DLD1 (cell line): ENCODE data around the gene LRBA.
"Not testable (repeated sequence)": the region's sequence is repeated elsewhere in the genome, so short reads cannot be mapped to it uniquely, and the experiment has no call there.

ENCODE experiments used
- in situ Hi-C: cut with HindIII; loops from 2 replicates; pipeline ENCODE4 v1.10.0; 2017; ENCODE audit warnings: low sequenced_read_pairs

LRBA gene

GRCh38 chr4:151014521-151015458 lies at the start of gene LRBA:
TSS of gene LRBA (minus strand) at chr4:151015284. CDS start at chr4:151014642, 642 bp downstream.
- in situ Hi-C loops: no loop called here

DNA sequence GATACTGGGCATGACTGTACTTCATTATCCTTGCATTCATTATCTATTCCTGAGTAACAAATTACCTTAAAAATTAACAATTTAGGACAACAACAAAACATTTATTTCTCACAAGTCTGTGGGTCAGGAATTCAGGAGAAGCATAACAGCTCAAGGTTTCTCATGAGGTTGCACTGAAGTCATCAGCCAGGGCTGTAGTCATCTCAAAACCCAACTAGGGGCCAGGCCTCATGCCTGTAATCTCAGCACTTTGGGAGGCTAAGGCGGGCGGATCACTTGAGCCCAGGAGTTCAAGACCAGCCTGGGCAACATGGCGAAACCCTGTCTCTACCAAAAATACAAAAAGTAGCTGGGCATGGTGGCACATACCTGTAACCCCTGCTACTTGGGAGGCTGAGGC lies 48.1 kb upstream of the LRBA start:
- in situ Hi-C loops: not testable (repeated sequence)

DNA sequence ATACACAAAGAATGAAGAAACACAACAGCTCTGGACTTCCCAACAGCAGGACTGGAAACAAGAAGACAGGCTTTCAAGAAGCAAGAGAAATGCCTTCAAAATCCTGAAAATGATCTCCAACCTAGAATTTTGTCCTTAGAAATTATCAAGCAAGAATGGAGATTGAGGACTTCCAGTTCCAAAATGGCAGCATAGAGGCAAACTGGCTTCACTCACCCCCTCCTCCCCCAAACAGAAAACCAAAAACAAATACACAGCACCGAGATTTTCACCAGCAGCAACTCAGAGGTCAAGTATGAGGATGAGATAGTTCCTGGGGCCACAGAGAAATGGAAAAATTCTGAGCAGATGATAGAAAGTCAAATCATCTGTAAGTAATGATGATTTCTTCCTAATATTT lies 40.5 kb upstream of the LRBA start:
- in situ Hi-C loops: no loop called here

DNA sequence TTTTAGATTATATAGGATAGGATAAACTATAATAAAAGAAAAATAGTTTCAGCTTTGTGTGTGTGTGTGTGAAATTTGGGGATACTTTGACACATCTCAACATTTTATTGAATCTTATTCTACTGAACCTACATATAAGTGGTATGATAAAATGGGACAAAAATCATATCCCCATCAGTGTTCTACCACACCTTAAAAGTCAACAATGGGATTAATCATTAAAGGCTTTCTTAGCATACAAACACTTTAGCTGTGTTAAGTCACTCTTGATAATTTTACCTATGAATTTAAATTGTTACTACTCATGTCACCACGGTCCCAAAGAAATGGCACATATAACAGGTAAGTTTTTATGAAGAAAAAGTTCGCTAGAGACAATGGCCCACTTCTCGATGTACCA lies 37.7 kb upstream of the LRBA start:
- in situ Hi-C loops: no loop called here

GRCh38 chr4:151049430-151049884 lies 34.4 kb upstream of the LRBA start:
- in situ Hi-C loops: no loop called here

GRCh38 chr4:151048913-151049312 lies 33.8 kb upstream of the LRBA start:
- in situ Hi-C loops: no loop called here

DNA sequence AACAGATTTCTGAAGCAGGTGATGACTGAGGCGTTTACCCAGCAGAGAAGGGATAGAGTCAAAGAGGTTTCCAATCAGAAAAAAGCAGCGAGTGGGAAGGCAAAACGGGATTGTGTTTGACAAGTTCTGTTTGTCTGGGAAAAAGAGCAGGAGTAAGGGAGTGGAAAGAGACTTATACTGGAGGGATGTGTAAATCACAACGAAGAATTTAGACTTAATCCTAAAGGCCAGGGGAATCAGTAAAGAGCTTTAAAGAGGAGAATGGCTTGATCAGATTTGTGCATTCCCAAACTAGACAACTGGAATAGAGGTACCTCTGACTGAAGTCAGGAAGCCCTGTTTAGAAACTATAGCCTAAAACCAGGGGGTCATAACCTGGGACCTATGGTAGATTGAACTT lies 31.5 kb upstream of the LRBA start:
- in situ Hi-C loops: no loop called here

- in situ Hi-C loops: no loop called here
Measured at GRCh38 chr4:151045907-151046306, 30.8 kb upstream of the LRBA start.

- in situ Hi-C loops: no loop called here
Measured at GRCh38 chr4:151043803-151044515, 28.9 kb upstream of the LRBA start.

GRCh38 chr4:151039733-151040132 lies 24.6 kb upstream of the LRBA start:
- in situ Hi-C loops: no loop called here

- in situ Hi-C loops: no loop called here
Measured at GRCh38 chr4:151038452-151039157, 23.5 kb upstream of the LRBA start.

GRCh38 chr4:151035911-151036310 lies 20.8 kb upstream of the LRBA start:
- in situ Hi-C loops: no loop called here

DNA sequence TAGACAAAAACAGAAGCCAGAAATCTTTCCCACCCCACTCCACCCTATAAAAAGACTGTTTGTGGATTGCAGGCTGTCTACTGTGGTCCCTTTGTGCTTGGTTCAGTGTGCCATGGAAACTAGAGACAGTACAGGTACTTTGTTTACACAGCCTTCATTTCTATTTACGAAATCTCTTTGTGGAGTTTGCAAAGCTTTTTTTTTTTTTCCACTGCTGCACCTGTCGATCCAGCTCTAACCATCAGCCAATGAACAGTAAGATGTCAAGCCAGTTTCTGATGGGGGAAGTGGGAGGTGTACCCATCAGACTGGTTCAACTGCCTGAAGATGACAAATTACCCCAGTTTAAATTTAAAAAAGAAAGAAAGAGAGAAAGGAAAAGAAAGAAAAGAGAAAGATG lies 20.2 kb upstream of the LRBA start:
- in situ Hi-C loops: no loop called here

DNA sequence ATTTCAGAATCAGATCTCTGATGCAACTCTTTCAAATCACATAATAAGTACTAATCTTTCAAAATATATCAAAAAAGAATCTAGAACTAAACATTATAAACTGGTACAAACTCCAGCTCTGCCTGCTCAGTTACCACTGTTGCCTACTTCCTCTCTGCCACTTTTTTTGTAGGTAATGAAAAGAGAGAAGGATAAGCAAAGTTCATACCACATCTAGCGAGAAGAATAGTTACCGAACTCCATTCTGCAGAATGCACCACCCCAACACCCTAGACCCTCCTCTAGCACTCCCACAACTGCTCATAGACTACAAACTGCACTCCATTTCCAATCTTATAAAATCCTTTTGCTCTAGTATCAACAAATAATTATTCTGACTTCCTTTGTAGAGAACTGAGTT lies 19.7 kb upstream of the LRBA start:
- in situ Hi-C loops: no loop called here

GRCh38 chr4:151031831-151032605 lies 16.9 kb upstream of the LRBA start:
- in situ Hi-C loops: no loop called here

GRCh38 chr4:151029537-151029936 lies 14.5 kb upstream of the LRBA start:
- in situ Hi-C loops: no loop called here

- in situ Hi-C loops: not testable (repeated sequence)
Measured at GRCh38 chr4:151029006-151029405, 13.9 kb upstream of the LRBA start.

GRCh38 chr4:151025759-151026158 lies 10.7 kb upstream of the LRBA start:
- in situ Hi-C loops: no loop called here

GRCh38 chr4:151022586-151022985 lies 7.5 kb upstream of the LRBA start:
- in situ Hi-C loops: no loop called here

DNA sequence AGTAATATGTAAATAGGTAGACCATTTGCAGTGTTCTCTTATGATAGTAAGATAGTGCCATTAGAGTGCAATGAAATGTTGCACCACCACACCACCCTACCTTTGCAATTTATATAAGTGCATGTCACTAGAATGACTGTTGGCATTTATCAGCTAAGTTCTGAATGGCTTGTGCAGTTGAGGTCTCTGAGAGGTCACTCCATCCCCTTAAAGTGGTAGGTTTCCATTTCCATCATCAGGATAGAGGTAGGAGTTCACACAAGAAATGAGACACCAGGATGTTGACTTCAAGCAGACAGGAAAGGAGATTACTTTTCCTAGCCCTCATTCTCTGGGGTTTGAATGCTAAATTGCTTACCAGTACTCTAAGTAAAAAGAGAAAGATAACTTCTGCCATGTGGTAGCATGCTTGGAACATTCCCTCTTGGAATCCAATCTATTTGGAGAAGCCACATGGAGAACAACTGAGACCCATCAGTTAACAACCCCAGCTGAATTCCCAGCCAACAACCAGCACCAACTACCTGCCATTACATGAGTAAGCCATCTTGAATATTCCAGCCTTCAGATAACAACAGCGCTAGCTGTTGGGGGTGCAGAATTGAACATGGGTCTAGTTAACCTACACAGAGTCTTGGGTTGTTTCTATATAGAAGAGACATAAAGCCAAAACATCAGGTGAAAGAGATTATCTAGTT lies 6.7 kb upstream of the LRBA start:
- in situ Hi-C loops: no loop called here
